ENCODE results near the gene ZNF831.

DNA sequence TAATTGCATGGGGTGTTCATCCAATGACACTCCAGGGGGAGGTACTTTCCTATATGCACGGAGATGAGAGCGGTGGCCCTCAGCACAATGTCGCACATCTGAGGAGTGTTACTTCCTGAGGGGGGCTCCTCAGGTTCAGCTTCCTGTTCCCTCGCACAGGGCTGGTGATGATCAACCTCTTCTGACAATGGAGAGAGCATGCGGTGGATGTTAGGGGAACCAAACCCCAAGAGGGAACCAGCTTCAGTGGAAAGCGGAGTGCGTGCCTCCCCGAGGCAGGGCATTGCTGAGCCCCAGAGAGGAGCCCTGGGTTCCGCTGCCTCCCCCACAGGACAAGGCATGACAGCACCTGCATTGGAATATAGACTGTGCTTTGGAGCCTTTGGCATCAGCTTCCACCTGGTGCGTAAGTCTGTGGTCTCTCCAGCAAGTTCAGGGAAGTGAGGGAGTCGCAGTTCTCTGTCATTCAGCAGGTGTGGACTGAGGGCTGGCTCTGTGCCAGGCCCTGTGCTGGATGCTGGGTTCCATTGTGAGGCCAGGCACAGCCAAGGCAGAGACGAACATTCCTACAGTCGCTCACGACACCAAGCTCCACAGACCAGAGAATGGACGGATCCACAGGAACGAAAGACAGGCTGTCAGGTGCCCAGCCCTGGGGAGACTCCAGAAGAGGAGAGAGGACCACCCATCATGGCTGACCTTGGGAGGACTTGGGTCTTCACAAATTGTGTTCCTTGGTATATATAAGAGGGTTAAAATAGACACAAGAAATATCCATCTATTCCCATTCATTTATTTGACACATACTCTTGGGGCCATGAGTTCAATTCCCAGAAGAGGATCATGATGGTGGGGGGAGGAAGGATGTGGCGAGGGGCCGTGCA lies 3.9 kb upstream of the ZNF831 start:
- TF ChIP-seq CTCF (IDR thresholded peaks at IDR 0.05) (no peak), POLR2A (IDR thresholded peaks at IDR 0.05) (no peak)

Measured in lower leg skin (tissue), 3 donors.